Loucy (cell line): ENCODE measurements around the gene TNC.

Experiments used
- EZH2phosphoT487 ChIP-seq: fragments of 200-600 bp; IDR thresholded peaks from 2 replicates; pipeline ENCODE4 v1.6.1; 2018; ENCODE audit warnings: antibody characterized with exemption, mild to moderate bottlenecking, moderate library complexity, borderline replicate concordance
- TF ChIP-seq, protein P1 (sequence below): fragments of 200-600 bp; sonication (generic); conservative IDR thresholded peaks from 2 replicates; pipeline ENCODE4 v1.5.1; 2014; ENCODE audit warnings: mild to moderate bottlenecking, antibody characterized with exemption, low read length

DNA sequence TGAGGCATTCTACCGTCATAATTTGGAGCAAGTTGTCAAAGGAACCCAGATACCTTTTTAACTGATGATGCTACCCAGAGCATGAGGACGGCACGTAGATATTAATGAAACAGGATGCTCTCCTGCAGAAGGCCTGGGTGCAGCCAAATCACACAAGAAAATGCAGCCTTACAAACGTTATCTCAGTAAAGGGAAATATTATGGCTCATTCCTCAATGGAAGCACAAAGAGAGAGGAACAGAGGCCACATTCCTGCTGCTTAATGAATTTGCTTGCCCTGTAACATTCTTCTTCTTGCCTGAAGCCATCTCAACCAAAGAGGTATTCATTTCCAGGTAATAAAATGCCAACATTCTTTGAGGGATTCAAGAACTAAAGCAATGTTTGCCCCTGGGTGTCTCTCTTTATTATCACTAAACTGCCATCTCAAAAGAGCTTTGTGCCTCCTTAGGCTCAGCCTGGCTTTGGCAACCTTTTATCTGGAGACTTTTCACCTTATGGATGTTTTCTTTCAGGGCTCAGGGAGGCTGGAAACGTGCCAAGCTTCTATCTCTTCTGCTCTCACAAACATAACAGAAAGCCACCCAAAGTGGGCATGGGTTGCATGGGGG, 92.9 kb downstream of the TNC start:
- TF ChIP-seq, protein P1, sequence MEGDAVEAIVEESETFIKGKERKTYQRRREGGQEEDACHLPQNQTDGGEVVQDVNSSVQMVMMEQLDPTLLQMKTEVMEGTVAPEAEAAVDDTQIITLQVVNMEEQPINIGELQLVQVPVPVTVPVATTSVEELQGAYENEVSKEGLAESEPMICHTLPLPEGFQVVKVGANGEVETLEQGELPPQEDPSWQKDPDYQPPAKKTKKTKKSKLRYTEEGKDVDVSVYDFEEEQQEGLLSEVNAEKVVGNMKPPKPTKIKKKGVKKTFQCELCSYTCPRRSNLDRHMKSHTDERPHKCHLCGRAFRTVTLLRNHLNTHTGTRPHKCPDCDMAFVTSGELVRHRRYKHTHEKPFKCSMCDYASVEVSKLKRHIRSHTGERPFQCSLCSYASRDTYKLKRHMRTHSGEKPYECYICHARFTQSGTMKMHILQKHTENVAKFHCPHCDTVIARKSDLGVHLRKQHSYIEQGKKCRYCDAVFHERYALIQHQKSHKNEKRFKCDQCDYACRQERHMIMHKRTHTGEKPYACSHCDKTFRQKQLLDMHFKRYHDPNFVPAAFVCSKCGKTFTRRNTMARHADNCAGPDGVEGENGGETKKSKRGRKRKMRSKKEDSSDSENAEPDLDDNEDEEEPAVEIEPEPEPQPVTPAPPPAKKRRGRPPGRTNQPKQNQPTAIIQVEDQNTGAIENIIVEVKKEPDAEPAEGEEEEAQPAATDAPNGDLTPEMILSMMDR: no peak
- TF ChIP-seq EZH2phosphoT487: no peak
